GM23338 (cell line): Measurements from ENCODE around the gene PPDPF. TPM values are rescaled to one million over a fixed set of nuclear protein-coding genes. Genes with fewer than 3 reads are reported as not detected.

Experiments used
- ATAC-seq: fragments of 200-7000 bp; cut with Tn5 transposase; 3 replicates; pipeline ENCODE4 v1.9.1; 2020
- DNase-seq: peaks from one replicate; pipeline ENCODE4 v3.0.0-alpha.2; 2015; ENCODE audit warnings: low spot score
- H2AFZ ChIP-seq: fragments of 200-600 bp; sonication (generic); 2 replicates; pipeline ENCODE4 v1.8.0; 2016; ENCODE audit warnings: antibody characterized with exemption, mild to moderate bottlenecking, moderate library complexity
- H3F3A ChIP-seq: fragments of 200-600 bp; sonication (generic); replicated peaks from 2 replicates; pipeline ENCODE4 v1.8.0; 2017; ENCODE audit warnings: antibody characterized with exemption, mixed run types, low read depth
- H3K27ac ChIP-seq: fragments of 200-600 bp; sonication (generic); 2 replicates; pipeline ENCODE4 v1.6.1; 2016; ENCODE audit warnings: low read depth
- H3K27me3 ChIP-seq: fragments of 200-600 bp; sonication (generic); 2 replicates; pipeline ENCODE4 v1.8.0; 2016; ENCODE audit warnings: mild to moderate bottlenecking, mixed run types, moderate library complexity; ENCODE audit not compliant: insufficient read depth
- H3K36me3 ChIP-seq: fragments of 200-600 bp; sonication (generic); 2 replicates; pipeline ENCODE4 v1.8.0; 2016; ENCODE audit warnings: mild to moderate bottlenecking; ENCODE audit not compliant: insufficient read depth
- H3K4me1 ChIP-seq: fragments of 200-600 bp; sonication (generic); 2 replicates; pipeline ENCODE4 v1.8.0; 2016; ENCODE audit warnings: mild to moderate bottlenecking, moderate library complexity; ENCODE audit not compliant: insufficient read depth
- H3K4me2 ChIP-seq: fragments of 200-600 bp; sonication (generic); 2 replicates; pipeline ENCODE4 v1.7.1; 2017; ENCODE audit warnings: mixed run types
- H3K4me3 ChIP-seq: fragments of 200-600 bp; sonication (generic); 2 replicates; pipeline ENCODE4 v1.6.1; 2016; ENCODE audit warnings: mixed run types
- H3K79me2 ChIP-seq: fragments of 200-600 bp; sonication (generic); replicated peaks from 2 replicates; pipeline ENCODE4 v1.8.0; 2017; ENCODE audit warnings: mild to moderate bottlenecking; ENCODE audit not compliant: insufficient read depth
- H3K9me2 ChIP-seq: fragments of 200-600 bp; sonication (generic); 2 replicates; pipeline ENCODE4 v1.8.0; 2017; ENCODE audit not compliant: insufficient read depth
- H4K20me1 ChIP-seq: fragments of 200-600 bp; sonication (generic); replicated peaks from 2 replicates; pipeline ENCODE4 v1.8.0; 2017; ENCODE audit warnings: mild to moderate bottlenecking; ENCODE audit not compliant: insufficient read depth
- H3K27ac Mint-ChIP-seq: 2 replicates; pipeline ENCODE4 v1.8.0; 2020; ENCODE audit warnings: inconsistent platforms, mild to moderate bottlenecking, moderate library complexity, mixed read lengths
- H3K27me3 Mint-ChIP-seq: 3 replicates; pipeline ENCODE4 v1.8.0; 2022; ENCODE audit warnings: low read depth, mild to moderate bottlenecking, moderate library complexity, mixed read lengths, inconsistent platforms; ENCODE audit not compliant: insufficient read depth, poor library complexity
- H3K36me3 Mint-ChIP-seq: 3 replicates; pipeline ENCODE4 v1.8.0; 2021; ENCODE audit warnings: low read depth, mild to moderate bottlenecking, inconsistent platforms, moderate library complexity, mixed read lengths
- H3K4me1 Mint-ChIP-seq: 3 replicates; pipeline ENCODE4 v1.8.0; 2020; ENCODE audit warnings: mild to moderate bottlenecking, inconsistent platforms, mixed read lengths
- H3K4me3 Mint-ChIP-seq: 3 replicates; pipeline ENCODE4 v1.8.0; 2021; ENCODE audit warnings: moderate library complexity, mild to moderate bottlenecking, inconsistent platforms, mixed read lengths
- H3K9me3 Mint-ChIP-seq: 3 replicates; pipeline ENCODE4 v1.8.0; 2020; ENCODE audit warnings: moderate library complexity, mild to moderate bottlenecking, inconsistent platforms, mixed read lengths
- CREB1 ChIP-seq: fragments of 250-450 bp; sonication (Bioruptor Pico); IDR thresholded peaks from 2 replicates; pipeline ENCODE4 v1.5.0; 2020; ENCODE audit warnings: low read depth, mild to moderate bottlenecking, moderate library complexity
- ETS1 ChIP-seq: IDR thresholded peaks from 2 replicates; pipeline ENCODE4 v1.6.1; 2016; ENCODE audit warnings: antibody characterized with exemption
- EZH2 ChIP-seq: fragments of 200-600 bp; sonication (generic); IDR thresholded peaks from one replicate; pipeline ENCODE4 v1.8.0; 2017; ENCODE audit warnings: antibody characterized with exemption, mild to moderate bottlenecking, low read depth; ENCODE audit not compliant: unreplicated experiment
- EZH2phosphoT487 ChIP-seq: fragments of 200-600 bp; sonication (generic); IDR thresholded peaks from one replicate; pipeline ENCODE4 v1.8.1; 2018; ENCODE audit warnings: antibody characterized with exemption; ENCODE audit not compliant: unreplicated experiment
- NANOG ChIP-seq: IDR thresholded peaks from 2 replicates; pipeline ENCODE4 v1.6.1; 2016; ENCODE audit warnings: antibody characterized with exemption, borderline replicate concordance
- STAT1 ChIP-seq: IDR thresholded peaks from one replicate; pipeline ENCODE4 v1.6.1; 2016; ENCODE audit warnings: antibody characterized with exemption; ENCODE audit not compliant: unreplicated experiment
- ZNF331 ChIP-seq: fragments of 250-450 bp; sonication (Bioruptor Pico); IDR thresholded peaks from 2 replicates; pipeline ENCODE4 v1.5.0; 2020; ENCODE audit warnings: low read depth, mild to moderate bottlenecking, moderate library complexity
- polyA plus RNA-seq: library from polyadenylated mRNA; unstranded; fragments of >200 nt; fragmentation: Nextera tagmentation; extraction: Ambion mirVana; gene quantifications from 2 replicates; pipeline ENCODE4 v1.2.1, GENCODE V29; 2016
- total RNA-seq: library from RNA; depleted of rRNA; stranded (reverse); fragments of >200 nt; shearing (Covaris generic); gene quantifications from 2 replicates; pipeline ENCODE4 v1.2.3, GENCODE V29; 2014
- TF ChIP-seq, protein P1 (sequence below): IDR thresholded peaks from one replicate; pipeline ENCODE4 v1.6.1; 2018; ENCODE audit warnings: antibody characterized with exemption; ENCODE audit not compliant: unreplicated experiment
- TF ChIP-seq, protein P2 (sequence below): fragments of 250-450 bp; sonication (Bioruptor Pico); IDR thresholded peaks from 2 replicates; pipeline ENCODE4 v1.5.0; 2020; ENCODE audit warnings: mild to moderate bottlenecking, moderate library complexity

PPDPF gene
- total and polyA plus RNA-seq, 2 experiments from 2014 or later = 83.9 to 141 TPM

DNA sequence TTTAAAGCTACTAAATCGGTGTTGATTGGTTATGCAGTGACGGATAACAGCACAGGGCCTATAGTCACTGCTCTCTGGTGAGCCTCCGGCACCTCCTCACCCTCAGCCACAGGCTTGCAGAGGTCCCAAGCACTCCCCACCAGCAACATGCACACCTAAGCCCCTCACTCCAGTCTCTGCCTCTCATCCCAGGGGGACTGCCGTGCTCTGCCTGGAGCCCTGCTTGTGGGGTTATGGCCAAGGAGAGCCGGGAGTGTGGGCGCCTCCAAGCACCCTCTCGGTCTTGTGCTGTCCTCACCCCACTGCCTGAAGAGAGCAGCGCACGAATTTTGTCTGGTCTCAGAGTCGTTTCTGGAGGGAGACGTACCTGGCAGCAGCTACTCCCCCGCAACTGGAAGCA lies 14.8 kb upstream of the PPDPF start:
- Mint-ChIP-seq H3K27ac (no peak overlapping the region), H3K4me3 (no peak overlapping the region), H3K27me3 (peaks cover 8% of the 10 kb centered on the region), H3K9me3 (peaks cover 37% of the 10 kb centered on the region), H3K4me1 (peaks cover 5% of the 10 kb centered on the region; the same call in 2 of the 3 replicates), H3K36me3 (peaks cover 12% of the 10 kb centered on the region)
- no peaks in the 10 kb centered on the region for H3K9me2 ChIP-seq
- ATAC-seq (no peak), DNase-seq (no peak)
- H3K36me3 ChIP-seq = no peaks in the 10 kb centered on the region
- H4K20me1 ChIP-seq = no peaks in the 10 kb centered on the region
- peaks cover 6% of the 10 kb centered on the region for H3K4me1 ChIP-seq
- no peak overlapping the region for H2AFZ ChIP-seq
- no peak overlapping the region for H3K27ac ChIP-seq
- no peaks in the 10 kb centered on the region for H3K79me2 ChIP-seq
- 0 out of 2 replicates have a peak, but pooled peaks cover 3% of the 10 kb centered on the region for H3F3A ChIP-seq
- H3K27me3 ChIP-seq = no peaks in the 10 kb centered on the region
- H3K4me3 ChIP-seq = no peak overlapping the region
- no peak overlapping the region for H3K4me2 ChIP-seq
- no peak for TF ChIP-seq ZNF331 (CRISPR knock-in tag)
- TF ChIP-seq, protein P1, sequence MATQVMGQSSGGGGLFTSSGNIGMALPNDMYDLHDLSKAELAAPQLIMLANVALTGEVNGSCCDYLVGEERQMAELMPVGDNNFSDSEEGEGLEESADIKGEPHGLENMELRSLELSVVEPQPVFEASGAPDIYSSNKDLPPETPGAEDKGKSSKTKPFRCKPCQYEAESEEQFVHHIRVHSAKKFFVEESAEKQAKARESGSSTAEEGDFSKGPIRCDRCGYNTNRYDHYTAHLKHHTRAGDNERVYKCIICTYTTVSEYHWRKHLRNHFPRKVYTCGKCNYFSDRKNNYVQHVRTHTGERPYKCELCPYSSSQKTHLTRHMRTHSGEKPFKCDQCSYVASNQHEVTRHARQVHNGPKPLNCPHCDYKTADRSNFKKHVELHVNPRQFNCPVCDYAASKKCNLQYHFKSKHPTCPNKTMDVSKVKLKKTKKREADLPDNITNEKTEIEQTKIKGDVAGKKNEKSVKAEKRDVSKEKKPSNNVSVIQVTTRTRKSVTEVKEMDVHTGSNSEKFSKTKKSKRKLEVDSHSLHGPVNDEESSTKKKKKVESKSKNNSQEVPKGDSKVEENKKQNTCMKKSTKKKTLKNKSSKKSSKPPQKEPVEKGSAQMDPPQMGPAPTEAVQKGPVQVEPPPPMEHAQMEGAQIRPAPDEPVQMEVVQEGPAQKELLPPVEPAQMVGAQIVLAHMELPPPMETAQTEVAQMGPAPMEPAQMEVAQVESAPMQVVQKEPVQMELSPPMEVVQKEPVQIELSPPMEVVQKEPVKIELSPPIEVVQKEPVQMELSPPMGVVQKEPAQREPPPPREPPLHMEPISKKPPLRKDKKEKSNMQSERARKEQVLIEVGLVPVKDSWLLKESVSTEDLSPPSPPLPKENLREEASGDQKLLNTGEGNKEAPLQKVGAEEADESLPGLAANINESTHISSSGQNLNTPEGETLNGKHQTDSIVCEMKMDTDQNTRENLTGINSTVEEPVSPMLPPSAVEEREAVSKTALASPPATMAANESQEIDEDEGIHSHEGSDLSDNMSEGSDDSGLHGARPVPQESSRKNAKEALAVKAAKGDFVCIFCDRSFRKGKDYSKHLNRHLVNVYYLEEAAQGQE = no peak
- no peak for TF ChIP-seq EZH2phosphoT487
- no peak for TF ChIP-seq ETS1
- TF ChIP-seq STAT1 = no peak
- TF ChIP-seq, protein P2, sequence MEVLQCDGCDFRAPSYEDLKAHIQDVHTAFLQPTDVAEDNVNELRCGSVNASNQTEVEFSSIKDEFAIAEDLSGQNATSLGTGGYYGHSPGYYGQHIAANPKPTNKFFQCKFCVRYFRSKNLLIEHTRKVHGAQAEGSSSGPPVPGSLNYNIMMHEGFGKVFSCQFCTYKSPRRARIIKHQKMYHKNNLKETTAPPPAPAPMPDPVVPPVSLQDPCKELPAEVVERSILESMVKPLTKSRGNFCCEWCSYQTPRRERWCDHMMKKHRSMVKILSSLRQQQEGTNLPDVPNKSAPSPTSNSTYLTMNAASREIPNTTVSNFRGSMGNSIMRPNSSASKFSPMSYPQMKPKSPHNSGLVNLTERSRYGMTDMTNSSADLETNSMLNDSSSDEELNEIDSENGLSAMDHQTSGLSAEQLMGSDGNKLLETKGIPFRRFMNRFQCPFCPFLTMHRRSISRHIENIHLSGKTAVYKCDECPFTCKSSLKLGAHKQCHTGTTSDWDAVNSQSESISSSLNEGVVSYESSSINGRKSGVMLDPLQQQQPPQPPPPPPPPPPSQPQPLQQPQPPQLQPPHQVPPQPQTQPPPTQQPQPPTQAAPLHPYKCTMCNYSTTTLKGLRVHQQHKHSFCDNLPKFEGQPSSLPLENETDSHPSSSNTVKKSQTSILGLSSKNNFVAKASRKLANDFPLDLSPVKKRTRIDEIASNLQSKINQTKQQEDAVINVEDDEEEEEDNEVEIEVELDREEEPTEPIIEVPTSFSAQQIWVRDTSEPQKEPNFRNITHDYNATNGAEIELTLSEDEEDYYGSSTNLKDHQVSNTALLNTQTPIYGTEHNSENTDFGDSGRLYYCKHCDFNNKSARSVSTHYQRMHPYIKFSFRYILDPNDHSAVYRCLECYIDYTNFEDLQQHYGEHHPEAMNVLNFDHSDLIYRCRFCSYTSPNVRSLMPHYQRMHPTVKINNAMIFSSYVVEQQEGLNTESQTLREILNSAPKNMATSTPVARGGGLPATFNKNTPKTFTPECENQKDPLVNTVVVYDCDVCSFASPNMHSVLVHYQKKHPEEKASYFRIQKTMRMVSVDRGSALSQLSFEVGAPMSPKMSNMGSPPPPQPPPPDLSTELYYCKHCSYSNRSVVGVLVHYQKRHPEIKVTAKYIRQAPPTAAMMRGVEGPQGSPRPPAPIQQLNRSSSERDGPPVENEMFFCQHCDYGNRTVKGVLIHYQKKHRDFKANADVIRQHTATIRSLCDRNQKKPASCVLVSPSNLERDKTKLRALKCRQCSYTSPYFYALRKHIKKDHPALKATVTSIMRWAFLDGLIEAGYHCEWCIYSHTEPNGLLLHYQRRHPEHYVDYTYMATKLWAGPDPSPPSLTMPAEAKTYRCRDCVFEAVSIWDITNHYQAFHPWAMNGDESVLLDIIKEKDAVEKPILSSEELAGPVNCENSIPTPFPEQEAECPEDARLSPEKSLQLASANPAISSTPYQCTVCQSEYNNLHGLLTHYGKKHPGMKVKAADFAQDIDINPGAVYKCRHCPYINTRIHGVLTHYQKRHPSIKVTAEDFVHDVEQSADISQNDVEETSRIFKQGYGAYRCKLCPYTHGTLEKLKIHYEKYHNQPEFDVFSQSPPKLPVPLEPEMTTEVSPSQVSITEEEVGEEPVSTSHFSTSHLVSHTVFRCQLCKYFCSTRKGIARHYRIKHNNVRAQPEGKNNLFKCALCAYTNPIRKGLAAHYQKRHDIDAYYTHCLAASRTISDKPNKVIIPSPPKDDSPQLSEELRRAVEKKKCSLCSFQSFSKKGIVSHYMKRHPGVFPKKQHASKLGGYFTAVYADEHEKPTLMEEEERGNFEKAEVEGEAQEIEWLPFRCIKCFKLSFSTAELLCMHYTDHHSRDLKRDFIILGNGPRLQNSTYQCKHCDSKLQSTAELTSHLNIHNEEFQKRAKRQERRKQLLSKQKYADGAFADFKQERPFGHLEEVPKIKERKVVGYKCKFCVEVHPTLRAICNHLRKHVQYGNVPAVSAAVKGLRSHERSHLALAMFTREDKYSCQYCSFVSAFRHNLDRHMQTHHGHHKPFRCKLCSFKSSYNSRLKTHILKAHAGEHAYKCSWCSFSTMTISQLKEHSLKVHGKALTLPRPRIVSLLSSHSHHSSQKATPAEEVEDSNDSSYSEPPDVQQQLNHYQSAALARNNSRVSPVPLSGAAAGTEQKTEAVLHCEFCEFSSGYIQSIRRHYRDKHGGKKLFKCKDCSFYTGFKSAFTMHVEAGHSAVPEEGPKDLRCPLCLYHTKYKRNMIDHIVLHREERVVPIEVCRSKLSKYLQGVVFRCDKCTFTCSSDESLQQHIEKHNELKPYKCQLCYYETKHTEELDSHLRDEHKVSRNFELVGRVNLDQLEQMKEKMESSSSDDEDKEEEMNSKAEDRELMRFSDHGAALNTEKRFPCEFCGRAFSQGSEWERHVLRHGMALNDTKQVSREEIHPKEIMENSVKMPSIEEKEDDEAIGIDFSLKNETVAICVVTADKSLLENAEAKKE (CRISPR knock-in tag) = no peak
- TF ChIP-seq EZH2 = no peak
- TF ChIP-seq CREB1 (CRISPR knock-in tag) = no peak
- TF ChIP-seq NANOG = no peak
